H9 (cell line): ENCODE data around the gene VEGFD. TPM values are rescaled to one million over a fixed set of nuclear protein-coding genes. Genes with fewer than 3 reads are reported as not detected.

Source experiments
- DNase-seq: peaks from one replicate; pipeline ENCODE4 v3.0.0-alpha.2; 2017
- H2AFZ ChIP-seq: one replicate; pipeline ENCODE4 v1.6.1; 2013; ENCODE audit warnings: mild to moderate bottlenecking, low read length, control low read depth, moderate library complexity
- H2AK5ac ChIP-seq: 2 replicates; pipeline ENCODE4 v1.6.1; 2013; ENCODE audit warnings: low read length, control low read depth, mixed read lengths; ENCODE audit not compliant: insufficient read length
- H2BK120ac ChIP-seq: one replicate; pipeline ENCODE4 v1.6.1; 2013; ENCODE audit warnings: low read depth, mild to moderate bottlenecking, low read length, control low read depth, inconsistent platforms; ENCODE audit not compliant: poor library complexity, severe bottlenecking
- H2BK12ac ChIP-seq: 2 replicates; pipeline ENCODE4 v1.6.1; 2013; ENCODE audit warnings: low read length, control low read depth, mixed read lengths, low read depth; ENCODE audit not compliant: insufficient read length
- H2BK15ac ChIP-seq: 2 replicates; pipeline ENCODE4 v1.6.1; 2013; ENCODE audit warnings: low read depth, low read length, control low read depth
- H2BK20ac ChIP-seq: one replicate; pipeline ENCODE4 v1.6.1; 2013; ENCODE audit warnings: low read depth, mild to moderate bottlenecking, low read length, control low read depth, inconsistent platforms; ENCODE audit not compliant: poor library complexity, severe bottlenecking
- H2BK5ac ChIP-seq: 2 replicates; pipeline ENCODE4 v1.6.1; 2013; ENCODE audit warnings: low read length, control low read depth, mixed read lengths; ENCODE audit not compliant: insufficient read length
- H3K14ac ChIP-seq: 2 replicates; pipeline ENCODE4 v1.6.1; 2013; ENCODE audit warnings: low read length, control low read depth; ENCODE audit not compliant: insufficient read depth
- H3K18ac ChIP-seq: 2 replicates; pipeline ENCODE4 v1.6.1; 2013; ENCODE audit warnings: low read depth, mild to moderate bottlenecking, mixed read lengths, low read length, control low read depth; ENCODE audit not compliant: insufficient read length
- H3K23ac ChIP-seq: 2 replicates; pipeline ENCODE4 v1.6.1; 2013; ENCODE audit warnings: low read length, control low read depth, mixed read lengths, low read depth; ENCODE audit not compliant: insufficient read length
- H3K23me2 ChIP-seq: 2 replicates; pipeline ENCODE4 v1.6.1; 2013; ENCODE audit warnings: low read depth, mild to moderate bottlenecking, mixed read lengths, low read length, control low read depth; ENCODE audit not compliant: insufficient read length, poor library complexity, severe bottlenecking
- H3K27ac ChIP-seq: 2 replicates; pipeline ENCODE4 v1.5.1; 2013; ENCODE audit warnings: low read length, control low read depth, mixed read lengths, low read depth; ENCODE audit not compliant: insufficient read length
- H3K27me3 ChIP-seq: 2 replicates; pipeline ENCODE4 v1.6.1; 2013; ENCODE audit warnings: low read length, control low read depth, inconsistent platforms; ENCODE audit not compliant: insufficient read depth
- H3K4ac ChIP-seq: 2 replicates; pipeline ENCODE4 v1.6.1; 2013; ENCODE audit warnings: low read depth, mild to moderate bottlenecking, control low read depth, inconsistent platforms, low read length, moderate library complexity
- H3K4me1 ChIP-seq: 2 replicates; pipeline ENCODE4 v1.6.1; 2013; ENCODE audit warnings: low read length, control low read depth, inconsistent platforms; ENCODE audit not compliant: insufficient read depth
- H3K4me2 ChIP-seq: 2 replicates; pipeline ENCODE4 v1.6.1; 2013; ENCODE audit warnings: low read length, control low read depth, mixed read lengths; ENCODE audit not compliant: insufficient read length, insufficient read depth
- H3K56ac ChIP-seq: 2 replicates; pipeline ENCODE4 v1.6.1; 2013; ENCODE audit warnings: low read depth, mild to moderate bottlenecking, mixed read lengths, low read length, control low read depth; ENCODE audit not compliant: insufficient read length
- H3K79me1 ChIP-seq: 2 replicates; pipeline ENCODE4 v1.6.1; 2013; ENCODE audit warnings: low read depth, mild to moderate bottlenecking, moderate library complexity, low read length, control low read depth, inconsistent platforms; ENCODE audit not compliant: insufficient read depth, poor library complexity, severe bottlenecking
- H3K79me2 ChIP-seq: 2 replicates; pipeline ENCODE4 v1.6.1; 2013; ENCODE audit warnings: low read length, control low read depth, inconsistent platforms; ENCODE audit not compliant: insufficient read depth
- H3K9ac ChIP-seq: 2 replicates; pipeline ENCODE4 v1.6.1; 2013; ENCODE audit warnings: low read length, control low read depth, mixed read lengths; ENCODE audit not compliant: insufficient read length; ENCODE audit errors: extremely low read depth
- H3K9me3 ChIP-seq: one replicate; pipeline ENCODE4 v1.6.1; 2013; ENCODE audit warnings: low read depth, low read length, inconsistent platforms; ENCODE audit not compliant: control insufficient read depth
- H3T11ph ChIP-seq: one replicate; pipeline ENCODE4 v1.6.1; 2013; ENCODE audit warnings: mild to moderate bottlenecking, low read length, control low read depth, inconsistent platforms
- H4K20me1 ChIP-seq: one replicate; pipeline ENCODE4 v1.6.1; 2013; ENCODE audit not compliant: control insufficient read depth, insufficient read length, insufficient read depth
- H4K5ac ChIP-seq: 2 replicates; pipeline ENCODE4 v1.6.1; 2013; ENCODE audit warnings: low read depth, mild to moderate bottlenecking, mixed read lengths, low read length, control low read depth; ENCODE audit not compliant: insufficient read length
- H4K8ac ChIP-seq: replicated peaks from 2 replicates; pipeline ENCODE4 v1.6.1; 2013; ENCODE audit warnings: low read length, control low read depth, mixed read lengths, low read depth; ENCODE audit not compliant: insufficient read length
- H4K91ac ChIP-seq: 2 replicates; pipeline ENCODE4 v1.6.1; 2013; ENCODE audit warnings: low read depth, mild to moderate bottlenecking, moderate library complexity, mixed read lengths, low read length, control low read depth; ENCODE audit not compliant: insufficient read length
- H3K27ac Mint-ChIP-seq, 3 experiments: 2 replicates in 2 of 3; 3 replicates in 1 of 3; pipeline ENCODE4 v1.8.0; 2020 to 2021; ENCODE audit warnings: mixed read lengths in 3 of 3, mild to moderate bottlenecking in 1 of 3, moderate library complexity in 1 of 3
- H3K27me3 Mint-ChIP-seq: 2 replicates; pipeline ENCODE4 v1.8.0; 2021; ENCODE audit warnings: low read depth, mild to moderate bottlenecking, moderate library complexity, mixed read lengths
- H3K36me3 Mint-ChIP-seq, 3 experiments: 2 replicates in 2 of 3; 3 replicates in 1 of 3; pipeline ENCODE4 v1.8.0; 2020 to 2021; ENCODE audit warnings: low read depth in 3 of 3, mixed read lengths in 3 of 3; ENCODE audit not compliant: insufficient read depth in 1 of 3
- H3K4me1 Mint-ChIP-seq, 2 experiments: 2 replicates each; pipeline ENCODE4 v1.8.0; 2020; ENCODE audit warnings: mixed read lengths in 2 of 2
- H3K4me3 Mint-ChIP-seq, 2 experiments: 2 replicates in 1 of 2; 3 replicates in 1 of 2; pipeline ENCODE4 v1.8.0; 2020 to 2021; ENCODE audit warnings: mild to moderate bottlenecking in 2 of 2, mixed read lengths in 2 of 2, moderate library complexity in 1 of 2
- H3K9me3 Mint-ChIP-seq, 2 experiments: 2 replicates in 1 of 2; 3 replicates in 1 of 2; pipeline ENCODE4 v1.8.0; 2020; ENCODE audit warnings: mild to moderate bottlenecking in 2 of 2, mixed read lengths in 2 of 2, moderate library complexity in 1 of 2
- CTCF ChIP-seq: fragments of 200-600 bp; sonication (generic); conservative IDR thresholded peaks from 3 replicates; pipeline ENCODE4 v1.8.0; 2021; ENCODE audit warnings: antibody characterized with exemption, mild to moderate bottlenecking
- WGBS: extraction: QIAGEN DNeasy Blood & Tissue Kit; methylation state at CpG from one replicate; pipeline ENCODE4 v1.1.7; 2013; ENCODE audit warnings: missing lambda C conversion rate, low lambda C conversion rate, mixed read lengths; ENCODE audit not compliant: insufficient read length; ENCODE audit errors: extremely low coverage; 5-methylcytosine and 5-hydroxymethylcytosine counted together
- total RNA-seq: library from RNA; stranded (reverse); gene quantifications from 2 replicates; pipeline ENCODE4 v1.2.1, GENCODE V29; 2021

Gene VEGFD
- total RNA-seq, 1 experiment from 2014 or later: 0.11 TPM

DNA sequence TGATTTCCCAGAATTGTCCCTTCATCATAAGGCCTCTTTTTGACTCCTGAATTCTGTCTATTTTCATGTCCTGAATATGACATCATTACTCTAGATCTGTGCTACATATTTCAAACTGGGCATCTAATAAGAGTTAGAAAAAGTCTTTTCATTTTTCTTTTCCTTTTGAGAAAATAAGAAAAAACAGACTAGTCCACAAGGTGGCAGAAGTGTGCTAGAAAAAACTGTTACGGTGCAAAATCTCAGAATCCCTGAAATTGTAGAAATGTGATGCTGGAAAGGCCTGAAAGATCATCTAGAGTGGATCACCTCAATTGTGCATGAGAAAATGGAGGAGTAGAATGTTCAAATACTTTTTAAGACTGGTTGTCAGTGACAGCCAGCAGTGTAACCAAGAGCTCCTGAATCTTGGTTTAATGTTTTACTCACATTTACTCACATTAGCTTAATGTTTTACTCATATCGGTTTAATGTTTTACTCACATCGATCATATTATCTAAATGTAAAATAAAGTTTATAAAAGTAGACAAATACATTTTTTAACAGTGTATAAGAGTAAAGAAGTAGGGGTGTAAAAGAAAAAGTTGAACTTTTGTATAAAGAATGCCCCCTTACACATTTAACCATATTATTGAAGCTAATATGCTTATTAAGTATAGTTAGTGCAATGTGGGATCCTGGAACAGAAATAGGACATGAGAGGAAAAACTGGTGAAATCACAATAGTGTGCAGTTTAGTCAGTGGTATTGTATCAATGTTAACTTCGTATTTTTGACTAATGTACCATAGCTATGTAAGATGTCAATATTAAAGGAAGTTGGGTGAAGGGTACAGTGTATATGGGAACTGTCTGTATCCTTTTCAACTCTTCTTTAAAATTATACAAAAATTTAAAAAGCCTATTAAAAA, 84.0 kb downstream of the VEGFD start:
- Histone ChIP-seq H3K4me1 (peaks cover 2% of the 10 kb centered on the region; the same call in 1 of the 2 replicates), H2BK5ac (no peak overlapping the region), H2AFZ (no peak overlapping the region), H3K79me2 (no peaks in the 10 kb centered on the region), H2BK20ac (no peak overlapping the region), H3K27ac (no peak overlapping the region), H3K56ac (no peak overlapping the region), H3K23ac (no peak overlapping the region), H4K91ac (no peak overlapping the region), H3K4ac (no peak overlapping the region), H3K14ac (no peak overlapping the region), H3K9ac (no peak overlapping the region), H3K4me2 (no peak overlapping the region), H2AK5ac (no peak overlapping the region), H2BK120ac (no peak overlapping the region), H3K18ac (no peak overlapping the region), H3T11ph (no peak overlapping the region), H3K27me3 (no peaks in the 10 kb centered on the region), H3K23me2 (no peaks in the 10 kb centered on the region), H3K79me1 (no peaks in the 10 kb centered on the region), H4K8ac (no peak overlapping the region), H3K9me3 (no peaks in the 10 kb centered on the region), H4K20me1 (no peaks in the 10 kb centered on the region), H2BK15ac (no peak overlapping the region), H2BK12ac (no peak overlapping the region), H4K5ac (no peak overlapping the region)
- H3K4me3 Mint-ChIP-seq: no peak overlapping the region
- no peaks in the 10 kb centered on the region; a peak in 1 of 7 replicates for H3K36me3 Mint-ChIP-seq
- no peak overlapping the region for H3K27ac Mint-ChIP-seq
- no peak for DNase-seq
- peaks cover 1% of the 10 kb centered on the region; the same call in 1 of the 2 replicates for H3K27me3 Mint-ChIP-seq
- peak; percentile 63 for TF ChIP-seq CTCF
- WGBS: no CpG with 5 or more reads among the region's 4 CpGs
- no peaks in the 10 kb centered on the region for H3K4me1 Mint-ChIP-seq
- peaks cover 13 to 16% of the 10 kb centered on the region in 2 experiments for H3K9me3 Mint-ChIP-seq
